NCI-H82 (cell line): ENCODE measurements around the gene SEMA3C.
A peak's percentile ranks its signal among the peaks of the same experiment; 100 is the strongest.
"Not testable (repeated sequence)": the region's sequence is repeated elsewhere in the genome, so short reads cannot be mapped to it uniquely, and the experiment has no call there.

Experiments used
- DNase-seq: peaks from one replicate; lab custom pipeline; 2025; lab: John Stamatoyannopoulos, UW

Gene SEMA3C

GRCh38 chr7:80926955-80927354 lies 8.1 kb upstream of the SEMA3C start:
- not testable (repeated sequence) for DNase-seq

GRCh38 chr7:80924090-80924489 lies 5.2 kb upstream of the SEMA3C start:
- DNase-seq, result no peak

GRCh38 chr7:80923211-80923612 lies 4.4 kb upstream of the SEMA3C start:
- no peak for DNase-seq

GRCh38 chr7:80922253-80923049 lies 3.6 kb upstream of the SEMA3C start:
- DNase-seq, result no peak

GRCh38 chr7:80921130-80921529 lies 2.3 kb upstream of the SEMA3C start:
- DNase-seq, result peak; percentile 34

GRCh38 chr7:80918399-80918798 lies 452 bp downstream of the SEMA3C start:
- DNase-seq, result peak; percentile 53

- DNase-seq, result peak; percentile 37
These were observed 1.8 kb downstream of the SEMA3C start for GRCh38 chr7:80916770-80917741.

- DNase-seq, result no peak
These were observed 8.6 kb downstream of the SEMA3C start for GRCh38 chr7:80910228-80910627.

GRCh38 chr7:80908360-80908797 lies 10.5 kb downstream of the SEMA3C start:
- DNase-seq, result peak; percentile 56

GRCh38 chr7:80907612-80908011 lies 11.2 kb downstream of the SEMA3C start:
- no peak for DNase-seq

- peak; percentile 47 for DNase-seq
These were observed 11.7 kb downstream of the SEMA3C start for GRCh38 chr7:80907141-80907601.

- DNase-seq, result peak; percentile 93
These were observed 13.5 kb downstream of the SEMA3C start for GRCh38 chr7:80905334-80905733.

GRCh38 chr7:80902716-80903308 lies 16.0 kb downstream of the SEMA3C start:
- peak; percentile 95 for DNase-seq

GRCh38 chr7:80902019-80902418 lies 16.8 kb downstream of the SEMA3C start:
- no peak for DNase-seq

GRCh38 chr7:80900583-80901576 lies 18.0 kb downstream of the SEMA3C start:
- no peak for DNase-seq

GRCh38 chr7:80896906-80897598 lies 21.8 kb downstream of the SEMA3C start:
- DNase-seq, result no peak

GRCh38 chr7:80895056-80895455 lies 23.8 kb downstream of the SEMA3C start:
- no peak for DNase-seq

- peak; percentile 51 for DNase-seq
These were observed 27.6 kb downstream of the SEMA3C start for GRCh38 chr7:80891259-80891544.

- peak; percentile 51 for DNase-seq
These were observed 28.2 kb downstream of the SEMA3C start for GRCh38 chr7:80890426-80891258.

- DNase-seq, result no peak
These were observed 29.3 kb downstream of the SEMA3C start for GRCh38 chr7:80889525-80889924.
